HEK293 (cell line): ENCODE data around the gene PUM1.
A peak's percentile ranks its signal among the peaks of the same experiment; 100 is the strongest.

ENCODE experiments used
- CTCF ChIA-PET: fragments of 350-600 bp; formaldehyde crosslinking; extraction: SDS; loops from one replicate; lab custom pipeline; 2021; ENCODE audit warnings: antibody characterized with exemption; lab: Yijun Ruan, JAX
- POLR2A ChIA-PET: fragments of 300-600 bp; formaldehyde crosslinking; extraction: SDS; loops from one replicate; lab custom pipeline; 2020; ENCODE audit warnings: antibody characterized with exemption, inconsistent platforms; lab: Yijun Ruan, JAX
- H3K27ac ChIP-seq: fragments of 200-500 bp; sonication (Bioruptor generic); 2 replicates; pipeline ENCODE4 v1.5.1; 2014; ENCODE audit warnings: low read depth, low read length, control low read depth, inconsistent platforms; ENCODE audit errors: extremely low read depth
- H3K36me3 ChIP-seq, 2 experiments: fragments of 200-500 bp in 1 of 2; sonication (Bioruptor generic) in 1 of 2; 1 replicate in 1 of 2; 2 replicates in 1 of 2; pipeline ENCODE4 v1.5.1; 2014 to 2017; ENCODE audit warnings: inconsistent platforms in 2 of 2, low read length in 2 of 2; ENCODE audit not compliant: control insufficient read depth in 2 of 2, insufficient read depth in 1 of 2
- H3K4me1 ChIP-seq: fragments of 200-500 bp; sonication (Bioruptor generic); 2 replicates; pipeline ENCODE4 v1.5.1; 2014; ENCODE audit warnings: mild to moderate bottlenecking, low read length, inconsistent platforms; ENCODE audit not compliant: control insufficient read depth, insufficient read depth
- H3K4me3 ChIP-seq: 2 replicates; pipeline ENCODE4 v1.5.1; 2011; ENCODE audit warnings: low read depth, mild to moderate bottlenecking, control low read depth, low read length, moderate library complexity
- H3K9me3 ChIP-seq: fragments of 200-500 bp; sonication (Bioruptor generic); 2 replicates; pipeline ENCODE4 v1.5.1; 2014; ENCODE audit warnings: low read depth, low read length, inconsistent platforms; ENCODE audit not compliant: control insufficient read depth, insufficient read depth
- AEBP2 ChIP-seq: fragments of 450-650 bp; formaldehyde crosslinking; IDR thresholded peaks from 2 replicates; pipeline ENCODE4 v1.5.1; 2016; ENCODE audit warnings: missing biosample characterization, missing genetic modification characterization, borderline replicate concordance
- BCL11B ChIP-seq: fragments of 450-650 bp; formaldehyde crosslinking; IDR thresholded peaks from 2 replicates; pipeline ENCODE4 v1.5.1; 2016; ENCODE audit warnings: low read depth, missing biosample characterization, missing genetic modification characterization
- PATZ1 ChIP-seq: fragments of 450-650 bp; formaldehyde crosslinking; IDR thresholded peaks from 2 replicates; pipeline ENCODE4 v1.5.1; 2016; ENCODE audit warnings: missing biosample characterization, missing genetic modification characterization
- REPIN1 ChIP-seq: fragments of 450-650 bp; formaldehyde crosslinking; IDR thresholded peaks from 2 replicates; pipeline ENCODE4 v1.5.1; 2017; ENCODE audit warnings: missing biosample characterization, missing genetic modification characterization, low read depth
- ZBTB7A ChIP-seq: fragments of 450-650 bp; formaldehyde crosslinking; IDR thresholded peaks from 2 replicates; pipeline ENCODE4 v1.5.1; 2016; ENCODE audit warnings: low read depth, missing biosample characterization, missing genetic modification characterization
- ZBTB8A ChIP-seq: fragments of 450-650 bp; formaldehyde crosslinking; IDR thresholded peaks from 2 replicates; pipeline ENCODE4 v1.5.1; 2016; ENCODE audit warnings: missing biosample characterization, missing genetic modification characterization
- ZNF114 ChIP-seq: fragments of 450-650 bp; formaldehyde crosslinking; IDR thresholded peaks from 2 replicates; pipeline ENCODE4 v1.5.0; 2017; ENCODE audit warnings: missing biosample characterization, missing genetic modification characterization
- ZNF121 ChIP-seq: fragments of 450-650 bp; formaldehyde crosslinking; IDR thresholded peaks from 2 replicates; pipeline ENCODE4 v1.5.1; 2016; ENCODE audit warnings: missing biosample characterization, missing genetic modification characterization
- ZNF146 ChIP-seq: fragments of 450-650 bp; formaldehyde crosslinking; IDR thresholded peaks from 2 replicates; pipeline ENCODE4 v1.5.1; 2016; ENCODE audit warnings: missing biosample characterization, missing genetic modification characterization
- ZNF155 ChIP-seq: fragments of 450-650 bp; formaldehyde crosslinking; IDR thresholded peaks from 2 replicates; pipeline ENCODE4 v1.5.1; 2016; ENCODE audit warnings: missing biosample characterization, missing genetic modification characterization
- ZNF184 ChIP-seq: fragments of 450-650 bp; IDR thresholded peaks from 2 replicates; pipeline ENCODE4 v1.5.1; 2018; ENCODE audit warnings: missing biosample characterization, mild to moderate bottlenecking, missing genetic modification characterization
- ZNF214 ChIP-seq: fragments of 450-650 bp; formaldehyde crosslinking; IDR thresholded peaks from 2 replicates; pipeline ENCODE4 v1.5.1; 2017; ENCODE audit warnings: missing biosample characterization, mild to moderate bottlenecking, missing genetic modification characterization, borderline replicate concordance
- ZNF37A ChIP-seq: fragments of 450-650 bp; IDR thresholded peaks from 2 replicates; pipeline ENCODE4 v1.5.1; 2018; ENCODE audit warnings: missing biosample characterization, missing genetic modification characterization
- ZNF596 ChIP-seq: fragments of 450-650 bp; IDR thresholded peaks from 2 replicates; pipeline ENCODE4 v1.5.0; 2018; ENCODE audit warnings: missing biosample characterization, mild to moderate bottlenecking, missing genetic modification characterization, moderate library complexity
- ZNF626 ChIP-seq: fragments of 450-650 bp; sonication (Bioruptor Pico); formaldehyde crosslinking; IDR thresholded peaks from 2 replicates; pipeline ENCODE4 v1.5.1; 2018; ENCODE audit warnings: missing biosample characterization, missing genetic modification characterization, inconsistent platforms
- ZNF664 ChIP-seq: fragments of 450-650 bp; formaldehyde crosslinking; IDR thresholded peaks from 2 replicates; pipeline ENCODE4 v1.5.1; 2016; ENCODE audit warnings: missing biosample characterization, missing genetic modification characterization
- ZNF747 ChIP-seq: fragments of 450-650 bp; formaldehyde crosslinking; IDR thresholded peaks from 2 replicates; pipeline ENCODE4 v1.5.1; 2016; ENCODE audit warnings: missing biosample characterization, missing genetic modification characterization
- ZNF768 ChIP-seq: fragments of 450-650 bp; formaldehyde crosslinking; IDR thresholded peaks from 2 replicates; pipeline ENCODE4 v1.5.1; 2018; ENCODE audit warnings: missing biosample characterization, mild to moderate bottlenecking, missing genetic modification characterization
- ZNF843 ChIP-seq: fragments of 450-650 bp; formaldehyde crosslinking; IDR thresholded peaks from 2 replicates; pipeline ENCODE4 v1.5.1; 2016; ENCODE audit warnings: missing biosample characterization, missing genetic modification characterization
- TF ChIP-seq, protein P1 (sequence below): fragments of 450-650 bp; IDR thresholded peaks from 2 replicates; pipeline ENCODE4 v1.5.1; 2018; ENCODE audit warnings: missing biosample characterization, missing genetic modification characterization
- TF ChIP-seq, protein P2 (sequence below): fragments of 450-650 bp; formaldehyde crosslinking; IDR thresholded peaks from 2 replicates; pipeline ENCODE4 v1.5.1; 2016; ENCODE audit warnings: missing biosample characterization, missing genetic modification characterization

PUM1 gene

GRCh38 chr1:31005617-31006166, 59.8 kb downstream of the PUM1 start:
- H3K4me3 ChIP-seq, result no peak overlapping the region
- H3K4me1 ChIP-seq, result peaks cover 11% of the 10 kb centered on the region
- H3K9me3 ChIP-seq, result no peaks in the 10 kb centered on the region
- POLR2A ChIA-PET, result no interaction called here
- H3K27ac ChIP-seq, result no peak overlapping the region
- no peak for TF ChIP-seq ZNF768 (tag by site-specific recombination)
- no peak for TF ChIP-seq AEBP2 (tag by site-specific recombination)
- TF ChIP-seq ZNF596 (tag by site-specific recombination), result peak; percentile 94
- TF ChIP-seq ZBTB8A (tag by site-specific recombination), result no peak
- TF ChIP-seq, all 188 proteins: peak for 1
- CTCF ChIA-PET, result no interaction called here
- H3K36me3 ChIP-seq, result peaks cover 3 to 67% of the 10 kb centered on the region in 2 experiments; a peak in 1 of 3 replicates

DNA sequence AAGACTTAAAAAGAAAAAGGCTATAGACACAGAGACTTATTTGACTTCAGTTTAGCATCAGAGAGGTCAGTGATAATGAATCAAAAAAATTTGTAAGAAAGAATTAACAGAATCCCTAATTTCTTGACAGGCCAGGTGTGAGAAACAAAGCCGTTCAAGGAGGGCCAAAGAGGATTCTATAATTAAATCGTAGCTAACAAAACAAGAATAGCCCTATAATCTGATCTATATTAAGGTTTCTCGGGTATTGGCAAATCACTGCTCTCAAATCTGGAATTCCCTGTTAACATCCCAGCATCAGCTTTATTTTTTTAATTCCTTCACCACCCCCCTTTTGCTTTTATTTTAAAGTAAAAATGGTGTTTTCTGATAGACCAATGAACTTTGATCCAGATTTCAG, 60.3 kb downstream of the PUM1 start:
- H3K4me1 ChIP-seq, result peaks cover 8% of the 10 kb centered on the region
- H3K4me3 ChIP-seq, result no peak overlapping the region
- ChIA-PET CTCF (no interaction called here), POLR2A (no interaction called here)
- no peak for TF ChIP-seq ZBTB7A (tag by site-specific recombination)
- TF ChIP-seq ZNF114 (tag by site-specific recombination), result no peak
- no peak for TF ChIP-seq PATZ1 (tag by site-specific recombination)
- TF ChIP-seq BCL11B, result no peak
- TF ChIP-seq, protein P1, sequence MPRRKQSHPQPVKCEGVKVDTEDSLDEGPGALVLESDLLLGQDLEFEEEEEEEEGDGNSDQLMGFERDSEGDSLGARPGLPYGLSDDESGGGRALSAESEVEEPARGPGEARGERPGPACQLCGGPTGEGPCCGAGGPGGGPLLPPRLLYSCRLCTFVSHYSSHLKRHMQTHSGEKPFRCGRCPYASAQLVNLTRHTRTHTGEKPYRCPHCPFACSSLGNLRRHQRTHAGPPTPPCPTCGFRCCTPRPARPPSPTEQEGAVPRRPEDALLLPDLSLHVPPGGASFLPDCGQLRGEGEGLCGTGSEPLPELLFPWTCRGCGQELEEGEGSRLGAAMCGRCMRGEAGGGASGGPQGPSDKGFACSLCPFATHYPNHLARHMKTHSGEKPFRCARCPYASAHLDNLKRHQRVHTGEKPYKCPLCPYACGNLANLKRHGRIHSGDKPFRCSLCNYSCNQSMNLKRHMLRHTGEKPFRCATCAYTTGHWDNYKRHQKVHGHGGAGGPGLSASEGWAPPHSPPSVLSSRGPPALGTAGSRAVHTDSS, result no peak
- no peak for TF ChIP-seq ZNF664
- TF ChIP-seq ZNF843 (tag by site-specific recombination), result no peak
- no peak for TF ChIP-seq ZNF184 (tag by site-specific recombination)
- no peak for TF ChIP-seq ZNF747
- TF ChIP-seq ZNF626 (tag by site-specific recombination), result no peak
- no peak for TF ChIP-seq ZNF146
- TF ChIP-seq, protein P2, sequence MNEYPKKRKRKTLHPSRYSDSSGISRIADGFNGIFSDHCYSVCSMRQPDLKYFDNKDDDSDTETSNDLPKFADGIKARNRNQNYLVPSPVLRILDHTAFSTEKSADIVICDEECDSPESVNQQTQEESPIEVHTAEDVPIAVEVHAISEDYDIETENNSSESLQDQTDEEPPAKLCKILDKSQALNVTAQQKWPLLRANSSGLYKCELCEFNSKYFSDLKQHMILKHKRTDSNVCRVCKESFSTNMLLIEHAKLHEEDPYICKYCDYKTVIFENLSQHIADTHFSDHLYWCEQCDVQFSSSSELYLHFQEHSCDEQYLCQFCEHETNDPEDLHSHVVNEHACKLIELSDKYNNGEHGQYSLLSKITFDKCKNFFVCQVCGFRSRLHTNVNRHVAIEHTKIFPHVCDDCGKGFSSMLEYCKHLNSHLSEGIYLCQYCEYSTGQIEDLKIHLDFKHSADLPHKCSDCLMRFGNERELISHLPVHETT (tag by site-specific recombination), result no peak
- TF ChIP-seq ZNF214, result no peak
- TF ChIP-seq ZNF155 (tag by site-specific recombination), result no peak
- no peak for TF ChIP-seq REPIN1
- no peak for TF ChIP-seq ZNF596 (tag by site-specific recombination)
- TF ChIP-seq ZNF37A (tag by site-specific recombination), result no peak
- TF ChIP-seq ZNF121 (tag by site-specific recombination), result no peak
- no peak overlapping the region for H3K27ac ChIP-seq
- no peaks in the 10 kb centered on the region for H3K9me3 ChIP-seq
- peaks cover 3 to 69% of the 10 kb centered on the region in 2 experiments; a peak in 1 of 3 replicates for H3K36me3 ChIP-seq
